ENCODE results near the gene ZFP14. TPM values are rescaled to one million over a fixed set of nuclear protein-coding genes. Genes with fewer than 3 reads are reported as not detected.
"Not testable (repeated sequence)": the region's sequence is repeated elsewhere in the genome, so short reads cannot be mapped to it uniquely, and the experiment has no call there.

ZFP14 gene
- total and polyA plus RNA-seq, 2 experiments from 2014 or later, result 1.5 to 1.7 TPM

DNA sequence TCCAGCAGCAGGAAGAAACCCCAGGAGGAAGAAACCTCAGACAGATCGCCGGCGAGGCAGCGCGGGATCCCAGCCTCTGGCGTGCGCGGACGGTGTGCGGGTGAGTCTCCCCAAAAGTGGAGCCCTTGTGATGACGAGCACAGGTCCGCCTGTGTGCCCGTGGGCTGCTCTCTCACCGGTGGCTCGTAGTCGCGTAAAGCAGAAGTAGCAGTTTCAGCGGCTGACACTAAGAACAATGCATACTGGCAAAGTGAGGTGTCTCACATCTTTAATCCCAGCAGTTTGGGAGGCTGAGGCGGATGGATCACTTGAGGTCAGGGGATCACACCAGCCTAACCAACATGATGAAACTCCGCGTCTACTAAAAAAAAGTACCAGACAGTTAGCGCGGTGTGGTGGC is 69.2 kb downstream of the ZFP14 start:
- H3K9ac ChIP-seq; H3K4me1 ChIP-seq (ENCODE audit: insufficient read depth); H3K4me3 ChIP-seq; H3K36me3 ChIP-seq (ENCODE audit: low read depth); H3K9me2 ChIP-seq (ENCODE audit: insufficient read depth); H3K27ac ChIP-seq; H3K9me3 ChIP-seq (ENCODE audit: low read depth); in situ Hi-C loops (cut with MboI); H3K27me3 ChIP-seq (replicated peaks; ENCODE audit: insufficient read depth); DNase-seq; H4K20me1 ChIP-seq (ENCODE audit: insufficient read depth); H3K4me2 ChIP-seq (ENCODE audit: unreplicated experiment); H2AFZ ChIP-seq; H3K79me2 ChIP-seq (ENCODE audit: insufficient read depth); H3F3A ChIP-seq (ENCODE audit: insufficient read depth): not testable (repeated sequence)
- 68 to 83% methylated on average over 20 of the region's 23 CpGs for WGBS, 2 experiments (ENCODE audit: low coverage in 1 of 2, low lambda C conversion rate in 2 of 2, missing lambda C conversion rate in 2 of 2)

GRCh38 chr19:36309309-36309708 is 69.7 kb downstream of the ZFP14 start:
- H3K9me2 ChIP-seq (ENCODE audit: insufficient read depth); H3K9ac ChIP-seq; H3K4me3 ChIP-seq; H3K79me2 ChIP-seq (ENCODE audit: insufficient read depth); DNase-seq; H3K27me3 ChIP-seq (replicated peaks; ENCODE audit: insufficient read depth); H3K36me3 ChIP-seq (ENCODE audit: low read depth); H4K20me1 ChIP-seq (ENCODE audit: insufficient read depth); in situ Hi-C loops (cut with MboI); H3K4me2 ChIP-seq (ENCODE audit: unreplicated experiment); H2AFZ ChIP-seq; H3F3A ChIP-seq (ENCODE audit: insufficient read depth); H3K27ac ChIP-seq; H3K9me3 ChIP-seq (ENCODE audit: low read depth); H3K4me1 ChIP-seq (ENCODE audit: insufficient read depth): not testable (repeated sequence)
- WGBS, 2 experiments (ENCODE audit: low coverage in 1 of 2, low lambda C conversion rate in 2 of 2, missing lambda C conversion rate in 2 of 2), result 65 to 77% methylated on average over 30 to 33 of the region's 39 CpGs

- H3K79me2 ChIP-seq (ENCODE audit: insufficient read depth); H3K9me3 ChIP-seq (ENCODE audit: low read depth); H4K20me1 ChIP-seq (ENCODE audit: insufficient read depth); H3F3A ChIP-seq (ENCODE audit: insufficient read depth); H3K4me1 ChIP-seq (ENCODE audit: insufficient read depth); H3K9ac ChIP-seq; in situ Hi-C loops (cut with MboI); H2AFZ ChIP-seq; H3K36me3 ChIP-seq (ENCODE audit: low read depth); DNase-seq; H3K27ac ChIP-seq; H3K4me2 ChIP-seq (ENCODE audit: unreplicated experiment); H3K4me3 ChIP-seq; H3K27me3 ChIP-seq (replicated peaks; ENCODE audit: insufficient read depth); H3K9me2 ChIP-seq (ENCODE audit: insufficient read depth): not testable (repeated sequence)
- 88 to 93% methylated on average over 18 to 21 of the region's 30 CpGs for WGBS, 2 experiments (ENCODE audit: low coverage in 1 of 2, low lambda C conversion rate in 2 of 2, missing lambda C conversion rate in 2 of 2)
Measured at GRCh38 chr19:36292317-36292716, 86.7 kb downstream of the ZFP14 start.

Other genes with a start within 250 kb of the ZFP14 start
- 540 and 588 TPM in 2 replicates for gene CAPNS1, start 239.1 kb downstream of the ZFP14 start, total RNA-seq (2014; rRNA removed; shearing (Covaris generic))
- 344 and 353 TPM in 2 replicates for gene CAPNS1, start 239.1 kb downstream of the ZFP14 start, polyA plus RNA-seq (2016; fragmentation: Nextera tagmentation; extraction: Ambion mirVana)
- 8.4 and 9.2 TPM in 2 replicates for gene COX7A1, start 226.8 kb downstream of the ZFP14 start, total RNA-seq (2014; rRNA removed; shearing (Covaris generic))
- gene COX7A1, start 226.8 kb downstream of the ZFP14 start, polyA plus RNA-seq (2016; fragmentation: Nextera tagmentation; extraction: Ambion mirVana), result 93.2 and 95.6 TPM in 2 replicates
- gene ZNF565, start 164.5 kb downstream of the ZFP14 start, total RNA-seq (2014; rRNA removed; shearing (Covaris generic)), result 1.6 and 2.1 TPM in 2 replicates
- 2.6 and 3.4 TPM in 2 replicates for gene ZNF565, start 164.5 kb downstream of the ZFP14 start, polyA plus RNA-seq (2016; fragmentation: Nextera tagmentation; extraction: Ambion mirVana)
- 63.2 and 64.6 TPM in 2 replicates for gene ZNF146, start 164.1 kb downstream of the ZFP14 start, total RNA-seq (2014; rRNA removed; shearing (Covaris generic))
- 55.7 and 60.0 TPM in 2 replicates for gene ZNF146, start 164.1 kb downstream of the ZFP14 start, polyA plus RNA-seq (2016; fragmentation: Nextera tagmentation; extraction: Ambion mirVana)
- 9.4 and 10.9 TPM in 2 replicates for gene ZFP82, start 39.4 kb upstream of the ZFP14 start, total RNA-seq (2014; rRNA removed; shearing (Covaris generic))
- 9.7 and 9.9 TPM in 2 replicates for gene ZFP82, start 39.4 kb upstream of the ZFP14 start, polyA plus RNA-seq (2016; fragmentation: Nextera tagmentation; extraction: Ambion mirVana)
- 9.3 and 18.6 TPM in 2 replicates for gene ZNF566, start 110.4 kb upstream of the ZFP14 start, total RNA-seq (2014; rRNA removed; shearing (Covaris generic))
- 6.1 and 6.6 TPM in 2 replicates for gene ZNF566, start 110.4 kb upstream of the ZFP14 start, polyA plus RNA-seq (2016; fragmentation: Nextera tagmentation; extraction: Ambion mirVana)
- 11.9 and 12.9 TPM in 2 replicates for gene ZNF260, start 149.1 kb upstream of the ZFP14 start, total RNA-seq (2014; rRNA removed; shearing (Covaris generic))
- gene ZNF260, start 149.1 kb upstream of the ZFP14 start, polyA plus RNA-seq (2016; fragmentation: Nextera tagmentation; extraction: Ambion mirVana), result 13.2 and 13.6 TPM in 2 replicates
- gene ZNF529, start 194.1 kb upstream of the ZFP14 start, total RNA-seq (2014; rRNA removed; shearing (Covaris generic)), result 8.5 and 15.0 TPM in 2 replicates
- gene ZNF529, start 194.1 kb upstream of the ZFP14 start, polyA plus RNA-seq (2016; fragmentation: Nextera tagmentation; extraction: Ambion mirVana), result 6.1 and 6.3 TPM in 2 replicates
- gene ZNF382, start 226.1 kb upstream of the ZFP14 start, total RNA-seq (2014; rRNA removed; shearing (Covaris generic)), result 7.1 and 11.1 TPM in 2 replicates
- 4.8 and 5.3 TPM in 2 replicates for gene ZNF382, start 226.1 kb upstream of the ZFP14 start, polyA plus RNA-seq (2016; fragmentation: Nextera tagmentation; extraction: Ambion mirVana)

Data from GM23248 (cell line).